Activated CD8-positive, alpha-beta memory T cell treated with anti-CD3 and anti-CD28 coated beads, Interleukin-2, amount 50 U/mL, for 24 hours (primary cell): ENCODE measurements around the gene SV2B.

Experiments used
- DNase-seq: peaks from one replicate; pipeline ENCODE4 v3.0.0-alpha.2; 2020; ENCODE audit errors: extremely low read depth

The SV2B gene

GRCh38 chr15:91265416-91265940 is 165.4 kb downstream of the SV2B start:
- no peak for DNase-seq

DNA sequence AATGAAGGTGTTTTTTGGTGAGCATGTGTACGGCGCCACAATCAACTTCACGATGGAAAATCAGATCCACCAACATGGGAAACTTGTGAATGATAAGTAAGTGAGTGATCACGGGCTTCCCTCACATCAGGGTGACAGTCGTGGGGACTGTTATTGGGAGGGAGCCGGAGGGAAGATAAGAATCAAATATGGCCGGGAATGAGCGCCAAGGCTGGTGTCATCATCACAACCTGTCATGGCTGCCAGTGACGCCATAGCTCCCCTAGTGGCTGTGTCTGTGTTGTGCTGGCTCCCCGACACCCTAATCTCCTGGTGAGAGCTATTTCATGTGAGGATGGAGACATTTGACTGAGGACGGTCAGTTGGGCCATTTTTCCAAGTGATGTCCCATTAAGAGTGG is 168.5 kb downstream of the SV2B start:
- DNase-seq, result no peak

DNA sequence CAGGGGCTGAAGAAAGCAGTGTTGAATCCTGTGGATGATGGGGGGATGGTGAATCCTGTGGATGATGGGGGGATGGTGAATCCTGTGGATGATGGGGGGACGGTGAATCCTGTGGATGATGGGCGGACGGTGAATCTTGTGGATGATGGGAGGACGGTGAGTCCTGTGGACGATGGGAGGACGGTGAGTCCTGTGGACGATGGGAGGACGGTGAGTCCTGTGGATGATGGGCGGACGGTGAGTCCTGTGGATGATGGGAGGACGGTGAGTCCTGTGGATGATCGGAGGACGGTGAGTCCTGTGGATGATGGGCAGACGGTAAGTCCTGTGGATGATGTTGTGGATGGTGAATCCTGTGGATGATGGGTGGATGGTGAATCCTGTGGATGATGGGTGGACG is 170.7 kb downstream of the SV2B start:
- DNase-seq, result no peak

GRCh38 chr15:91271565-91272153 is 171.6 kb downstream of the SV2B start:
- no peak for DNase-seq

- no peak for DNase-seq
These were observed 175.8 kb downstream of the SV2B start for GRCh38 chr15:91275844-91276243.

DNA sequence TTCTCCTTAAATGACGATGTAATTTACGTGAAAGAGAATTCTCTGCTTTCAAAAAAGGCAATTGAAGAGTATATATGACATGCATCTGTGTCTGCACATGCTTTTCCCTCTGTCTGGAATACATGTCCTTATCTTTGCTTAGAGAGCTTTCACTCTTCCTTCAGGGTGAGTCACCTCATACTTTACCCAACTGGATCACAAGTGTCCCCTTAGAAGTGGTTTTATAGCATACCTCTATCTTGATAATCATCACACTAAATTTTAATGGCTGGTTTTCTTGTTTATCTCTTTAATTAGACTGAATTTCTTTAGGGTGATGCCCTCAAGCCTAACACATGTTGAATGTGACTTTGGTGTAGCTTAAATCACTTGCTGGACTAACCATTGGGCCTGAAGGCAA is 178.9 kb downstream of the SV2B start:
- DNase-seq, result no peak

DNA sequence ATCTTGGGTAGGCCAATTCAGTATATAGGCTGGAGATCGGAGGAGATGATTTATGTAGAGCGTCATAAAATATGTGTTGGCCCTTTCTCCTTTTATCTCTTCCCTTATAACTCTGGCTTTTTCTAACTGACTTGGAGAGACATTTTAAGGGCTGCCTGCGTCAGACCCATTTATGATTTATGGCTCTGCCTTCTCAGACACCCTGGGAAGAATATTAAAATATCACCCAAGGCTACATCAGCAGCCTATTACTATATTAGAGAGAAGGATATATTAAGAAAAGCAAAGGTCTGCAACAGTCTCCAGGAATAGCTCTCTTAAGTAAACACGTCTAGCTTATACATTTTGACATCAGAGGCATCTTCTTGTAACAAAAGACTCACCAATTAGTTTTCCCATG is 179.4 kb downstream of the SV2B start:
- no peak for DNase-seq

GRCh38 chr15:91281947-91282346 is 181.9 kb downstream of the SV2B start:
- no peak for DNase-seq

DNA sequence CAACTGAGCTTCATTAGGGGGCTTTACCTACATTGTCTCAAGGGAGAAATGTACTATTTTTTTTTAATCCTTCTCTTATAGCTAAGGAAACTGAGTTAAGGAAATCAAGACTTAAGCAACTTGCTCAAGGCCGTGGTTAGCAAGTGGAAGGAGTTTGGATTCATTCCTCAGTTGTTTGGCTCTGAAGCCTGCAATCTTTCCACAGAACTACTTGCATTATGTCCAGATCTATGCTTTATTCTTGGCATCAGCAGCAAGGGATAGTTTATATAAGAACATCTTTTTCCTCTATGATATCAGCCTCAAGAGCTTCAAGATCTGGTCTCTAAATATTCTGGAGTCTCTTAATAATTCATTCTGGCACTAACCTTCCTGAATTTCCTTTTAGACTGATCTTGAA is 182.4 kb downstream of the SV2B start:
- no peak for DNase-seq

DNA sequence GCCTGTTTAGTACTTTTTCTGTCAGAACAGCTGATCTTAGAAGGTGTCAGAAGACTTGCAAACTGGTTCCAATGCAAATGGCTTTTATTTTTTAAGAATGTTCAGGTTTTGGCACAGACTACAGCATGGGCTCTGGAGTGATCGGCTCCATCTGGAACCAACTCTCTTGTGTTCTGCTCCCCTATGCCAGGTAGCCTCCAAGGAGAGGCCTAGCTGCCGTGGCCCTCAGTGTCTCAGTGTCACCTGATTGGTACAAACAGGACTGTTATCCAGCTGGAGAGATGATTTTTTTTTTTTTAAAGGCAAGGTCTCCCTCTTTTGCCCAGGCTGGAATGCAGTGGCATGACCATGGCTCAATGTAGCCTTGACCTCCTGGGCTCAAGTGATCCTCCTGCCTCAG is 183.1 kb downstream of the SV2B start:
- DNase-seq, result no peak

GRCh38 chr15:91284758-91285466 is 184.9 kb downstream of the SV2B start:
- DNase-seq, result no peak

- no peak for DNase-seq
These were observed 189.3 kb downstream of the SV2B start for GRCh38 chr15:91289324-91289723.

DNA sequence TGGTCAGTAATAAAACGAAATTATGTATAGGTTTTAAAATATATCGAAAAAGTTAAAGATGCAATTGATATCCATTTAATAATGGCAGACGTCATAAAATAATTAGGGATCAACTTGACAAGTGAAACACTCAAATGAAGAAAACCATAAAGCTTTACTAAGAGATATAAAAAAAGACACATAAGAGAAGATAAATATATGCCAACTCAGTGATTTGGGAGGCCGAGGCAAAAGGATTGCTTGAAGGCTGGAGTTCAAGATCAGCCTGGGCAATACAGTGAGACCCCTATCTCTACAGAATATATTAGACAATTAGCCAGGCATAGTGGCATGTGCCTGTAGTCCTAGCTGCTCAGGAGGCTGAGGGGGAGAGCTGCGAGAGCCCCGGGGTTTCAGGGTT is 190.5 kb downstream of the SV2B start:
- DNase-seq, result no peak

- no peak for DNase-seq
These were observed 191.6 kb downstream of the SV2B start for GRCh38 chr15:91291673-91292072.

- no peak for DNase-seq
These were observed 194.3 kb downstream of the SV2B start for GRCh38 chr15:91294344-91294743.

- DNase-seq, result no peak
These were observed 194.7 kb downstream of the SV2B start for GRCh38 chr15:91294795-91295194.

DNA sequence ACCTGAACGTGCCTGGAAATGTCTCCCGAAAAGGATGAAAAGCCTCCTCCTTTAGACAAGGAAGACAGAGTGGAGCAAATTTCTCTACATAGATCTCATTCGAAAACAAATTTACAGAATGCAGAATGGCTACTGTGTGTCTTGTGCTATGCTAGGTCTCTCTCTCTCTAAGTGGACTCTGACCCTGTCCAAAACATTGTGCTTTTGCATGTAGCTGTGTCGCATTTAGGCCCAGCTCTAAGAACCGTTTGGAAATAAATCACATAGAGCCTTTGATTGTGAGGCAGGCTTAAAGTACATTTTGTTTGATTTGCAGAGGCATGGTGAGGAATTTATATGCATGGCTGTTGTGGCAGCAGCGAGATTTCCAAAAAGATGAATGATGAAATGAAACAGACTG is 198.0 kb downstream of the SV2B start:
- no peak for DNase-seq

GRCh38 chr15:91302588-91303439 is 202.8 kb downstream of the SV2B start:
- no peak for DNase-seq

GRCh38 chr15:91304210-91304609 is 204.2 kb downstream of the SV2B start:
- DNase-seq, result no peak

DNA sequence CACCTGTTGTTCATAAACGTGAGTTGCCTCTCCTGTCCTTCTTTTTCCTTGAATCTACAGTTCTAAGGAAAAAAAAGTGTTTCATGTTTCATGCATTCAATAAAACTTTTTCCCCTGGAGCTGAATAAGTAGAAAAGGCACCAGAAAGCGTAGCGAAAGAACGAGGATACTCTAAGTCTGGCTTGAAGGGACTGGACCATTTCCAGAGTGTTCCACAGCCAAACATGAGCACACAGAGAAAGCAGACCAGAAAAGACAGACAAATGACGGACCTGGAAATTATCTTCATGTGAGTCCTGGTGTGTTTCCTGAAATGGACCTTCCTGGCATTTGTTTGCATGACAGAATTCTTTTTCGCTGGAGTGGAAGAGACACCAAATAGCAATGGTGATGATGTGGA is 204.7 kb downstream of the SV2B start:
- no peak for DNase-seq

DNA sequence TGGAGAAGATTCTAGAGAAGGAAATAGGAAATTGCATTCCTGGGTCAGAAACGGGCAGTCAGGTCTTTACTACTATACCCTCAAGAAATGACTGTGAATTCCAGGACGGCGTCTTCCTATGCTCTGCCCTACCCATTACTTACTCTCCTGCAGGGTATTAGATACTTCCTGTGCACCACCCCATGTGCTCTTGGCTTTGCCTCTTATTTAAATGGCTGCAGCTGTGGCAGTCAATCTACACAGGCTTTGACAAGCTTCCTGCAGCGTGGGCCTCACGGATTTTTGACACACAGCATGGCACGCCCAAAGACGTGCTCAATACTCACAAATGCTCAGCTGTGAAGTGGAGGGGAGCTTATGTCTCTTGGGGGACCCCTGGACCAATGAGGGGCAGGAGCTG is 206.1 kb downstream of the SV2B start:
- DNase-seq, result no peak

DNA sequence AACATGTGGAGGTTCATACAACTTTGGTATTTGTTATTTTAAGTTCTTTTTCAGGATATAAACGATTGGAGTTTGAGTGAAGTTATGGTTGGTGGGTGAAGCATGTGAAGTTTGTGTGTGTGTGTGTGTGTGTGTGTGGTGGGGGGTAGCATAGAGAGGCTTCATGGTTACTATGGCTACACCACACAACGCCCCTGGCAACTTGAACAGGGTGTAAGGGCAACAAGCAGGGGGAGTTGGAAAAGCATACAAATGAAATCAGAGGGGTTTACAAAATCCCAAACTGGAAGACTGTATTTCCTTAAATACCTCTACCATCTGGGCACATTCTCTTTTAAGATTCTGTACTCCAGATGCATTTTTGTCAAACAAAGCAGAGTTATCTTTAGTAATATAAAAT is 207.5 kb downstream of the SV2B start:
- DNase-seq, result no peak

DNA sequence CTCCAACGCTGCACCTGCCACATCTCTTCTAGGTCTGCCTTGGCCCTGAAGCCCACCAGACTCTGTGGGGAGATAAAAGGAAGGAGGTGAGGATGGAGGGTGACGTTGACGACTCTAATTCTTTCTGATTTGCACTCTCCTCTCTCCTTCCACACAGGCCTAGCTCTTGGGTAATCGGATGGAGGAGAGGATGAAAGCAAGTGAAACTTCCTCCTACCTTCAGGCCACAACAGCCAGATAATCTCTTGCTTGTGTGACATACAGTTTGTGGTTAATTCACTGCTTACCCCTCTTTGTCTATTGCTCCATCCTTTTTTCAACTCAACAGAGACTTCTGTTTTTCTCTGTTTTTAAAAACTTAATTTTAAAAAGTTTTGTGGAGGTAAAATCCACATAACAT is 208.1 kb downstream of the SV2B start:
- DNase-seq, result no peak
